ENCODE data around the gene ISLR. TPM values are rescaled to one million over a fixed set of nuclear protein-coding genes. Genes with fewer than 3 reads are reported as not detected.

The ISLR gene
- total and polyA plus RNA-seq, 2 of the 8 experiments (the other 6 are each of a cell fraction or from before 2014, with no cell fraction given), result 0.29 to 0.35 TPM

- POLR2A ChIA-PET (ENCODE audit: partially characterized antibody), result interaction anchor here (1.4 kb wide), 1 partner anchor 159 kb away, joined by 3 read pairs; no protein-coding TSS in a partner anchor
- no peak for TF ChIP-seq KDM4A (IDR thresholded peaks at IDR 0.05; ENCODE audit: low read depth, low read length, severe bottlenecking)
- no peak for TF ChIP-seq KDM1A (IDR thresholded peaks at IDR 0.05; ENCODE audit: borderline replicate concordance, low read length)
- peak; percentile 84 for TF ChIP-seq EZH2 (IDR thresholded peaks at IDR 0.05; ENCODE audit: low read depth, low read length, severe bottlenecking)
- TF ChIP-seq SIX5 (IDR thresholded peaks at IDR 0.05; ENCODE audit: low read depth, low read length), result no peak
- TF ChIP-seq RBBP5 (IDR thresholded peaks at IDR 0.05; ENCODE audit: borderline replicate concordance, low read depth, low read length), result no peak
- no peak for TF ChIP-seq BACH1 (IDR thresholded peaks at IDR 0.05; ENCODE audit: low read length)
- TF ChIP-seq JUND (IDR thresholded peaks at IDR 0.05; ENCODE audit: low read length), result no peak
- no peak for TF ChIP-seq RXRA (IDR thresholded peaks at IDR 0.05; ENCODE audit: insufficient read depth, low read depth, low read length)
- TF ChIP-seq CHD1 (IDR thresholded peaks at IDR 0.05; ENCODE audit: low read depth, low read length), result no peak
- no peak for TF ChIP-seq NANOG (IDR thresholded peaks at IDR 0.05; ENCODE audit: insufficient read depth, low read depth, low read length, poor library complexity, severe bottlenecking)
Measured at GRCh38 chr15:74132681-74133651, 40.5 kb upstream of the ISLR start.

More at GRCh38 chr15:74132681-74133651, 40.5 kb upstream of the ISLR start:
- FAIRE-seq (no peak), DNase-seq (ENCODE audit: low read depth in 1 of 2, low spot score in 2 of 2) (peak in 1 of 2 experiments; percentile 81)
- Histone ChIP-seq H3K79me2 (ENCODE audit: control insufficient read depth in 1 of 2, insufficient read depth in 2 of 2, low read length in 2 of 2) (no peaks in the 10 kb centered on the region), H3K9me3 (ENCODE audit: insufficient read depth in 2 of 2, low read depth in 1 of 2, low read length in 1 of 2) (peaks cover 0 to 8% of the 10 kb centered on the region in 2 experiments; a peak in 1 of 4 replicates), H2BK20ac (ENCODE audit: low read length) (peak overlapping the region; percentile 62; the same call in 1 of the 2 replicates), H2AK5ac (ENCODE audit: low read depth, low read length) (no peak overlapping the region), H2BK12ac (ENCODE audit: low read depth, low read length) (peak overlapping the region; percentile 92; the same call in 1 of the 2 replicates), H3K4me1 (replicated peaks in 1 of 4; ENCODE audit: control insufficient read depth in 3 of 4, insufficient read depth in 4 of 4, low read length in 3 of 4) (peaks cover 0 to 77% (median 64%) of the 10 kb centered on the region in 4 experiments; a peak in 6 of 7 replicates), H3K4ac (replicated peaks; ENCODE audit: insufficient read length, low read depth, low read length) (peak overlapping the region; percentile 38), H4K91ac (replicated peaks; ENCODE audit: insufficient read length, low read length) (peak overlapping the region; percentile 63), H3K18ac (ENCODE audit: extremely low read depth, low read length) (peak overlapping the region; percentile 87; the same call in 1 of the 2 replicates), H3K27ac (ENCODE audit: low read depth, low read length) (no peak overlapping the region), H4K20me1 (replicated peaks in 1 of 2; ENCODE audit: control insufficient read depth in 1 of 2, insufficient read depth in 2 of 2, low read length in 2 of 2) (peaks cover 7 to 13% of the 10 kb centered on the region in 2 experiments), H2BK5ac (ENCODE audit: low read depth, low read length) (peak overlapping the region; percentile 64; the same call in 1 of the 2 replicates), H2AFZ (ENCODE audit: low read length) (0 out of 2 replicates have a peak overlapping the region, but pooled peaks have one; percentile 27), H2BK120ac (replicated peaks; ENCODE audit: low read depth, low read length) (no peak overlapping the region), H3K23ac (ENCODE audit: insufficient read length) (no peak overlapping the region), H3K23me2 (ENCODE audit: low read depth, low read length) (peaks cover 34% of the 10 kb centered on the region; the same call in 1 of the 2 replicates), H4K5ac (ENCODE audit: insufficient read length, low read depth, low read length) (no peak overlapping the region), H3K4me2 (ENCODE audit: insufficient read depth in 1 of 2, low read depth in 2 of 2, low read length in 2 of 2) (peak overlapping the region; percentile 81 to 83), H3K56ac (replicated peaks; ENCODE audit: insufficient read length, low read depth, low read length) (no peak overlapping the region), H3K27me3 (replicated peaks in 1 of 4; ENCODE audit: control insufficient read depth in 3 of 4, extremely low read depth in 1 of 4, insufficient read depth in 3 of 4, low read length in 3 of 4) (peaks cover 84 to 98% (median 96%) of the 10 kb centered on the region in 4 experiments), H2BK15ac (ENCODE audit: low read length) (peak overlapping the region; percentile 88), H3K9ac (replicated peaks in 1 of 4; ENCODE audit: extremely low read depth in 1 of 4, low read depth in 3 of 4, low read length in 3 of 4) (no peak overlapping the region), H4K8ac (ENCODE audit: extremely low read depth, insufficient read depth, low read length) (peak overlapping the region; percentile 46; the same call in 1 of the 2 replicates), H3K36me3 (ENCODE audit: control insufficient read depth in 2 of 4, insufficient read depth in 4 of 4, low read length in 3 of 4) (peaks cover 0 to 6% (median 0%) of the 10 kb centered on the region in 4 experiments; a peak in 1 of 8 replicates), H3K14ac (ENCODE audit: insufficient read length) (no peak overlapping the region), H3K79me1 (ENCODE audit: low read depth, low read length) (no peaks in the 10 kb centered on the region; the same call in 1 of the 2 replicates), H3K4me3 (ENCODE audit: extremely low read depth in 1 of 4, insufficient read depth in 2 of 4, low read depth in 3 of 4, low read length in 4 of 4) (peak overlapping the region; percentile 12 to 62 (median 32); a peak in 7 of 8 replicates)
- 3% methylated on average over 90 of the region's 90 CpGs; no CpG with 5 or more reads in 1 of the 2 experiments for WGBS, 2 experiments (ENCODE audit: extremely low coverage in 1 of 2, insufficient coverage in 1 of 2, insufficient read length in 1 of 2, insufficient replicate concordance in 2 of 2, low coverage in 1 of 2, low lambda C conversion rate in 2 of 2, missing lambda C conversion rate in 1 of 2)
- CTCF ChIA-PET (ENCODE audit: partially characterized antibody), result interaction anchor here (0.9 to 3.9 kb wide), 17 partner anchors 8 to 188 kb away, joined by 3 to 24 read pairs (median 5); partner anchors contain the start of gene STRA6

All from H1 (cell line).